NOMO-1 (cell line): ENCODE measurements around the gene NIPSNAP2.
"Not testable (repeated sequence)": the region's sequence is repeated elsewhere in the genome, so short reads cannot be mapped to it uniquely, and the experiment has no call there.

Experiments used
- DNase-seq, 2 experiments: peaks; one replicate each; lab custom pipeline; 2025; ENCODE audit not compliant: unreplicated experiment in 2 of 2; lab: John Stamatoyannopoulos, UW

The NIPSNAP2 gene

DNA sequence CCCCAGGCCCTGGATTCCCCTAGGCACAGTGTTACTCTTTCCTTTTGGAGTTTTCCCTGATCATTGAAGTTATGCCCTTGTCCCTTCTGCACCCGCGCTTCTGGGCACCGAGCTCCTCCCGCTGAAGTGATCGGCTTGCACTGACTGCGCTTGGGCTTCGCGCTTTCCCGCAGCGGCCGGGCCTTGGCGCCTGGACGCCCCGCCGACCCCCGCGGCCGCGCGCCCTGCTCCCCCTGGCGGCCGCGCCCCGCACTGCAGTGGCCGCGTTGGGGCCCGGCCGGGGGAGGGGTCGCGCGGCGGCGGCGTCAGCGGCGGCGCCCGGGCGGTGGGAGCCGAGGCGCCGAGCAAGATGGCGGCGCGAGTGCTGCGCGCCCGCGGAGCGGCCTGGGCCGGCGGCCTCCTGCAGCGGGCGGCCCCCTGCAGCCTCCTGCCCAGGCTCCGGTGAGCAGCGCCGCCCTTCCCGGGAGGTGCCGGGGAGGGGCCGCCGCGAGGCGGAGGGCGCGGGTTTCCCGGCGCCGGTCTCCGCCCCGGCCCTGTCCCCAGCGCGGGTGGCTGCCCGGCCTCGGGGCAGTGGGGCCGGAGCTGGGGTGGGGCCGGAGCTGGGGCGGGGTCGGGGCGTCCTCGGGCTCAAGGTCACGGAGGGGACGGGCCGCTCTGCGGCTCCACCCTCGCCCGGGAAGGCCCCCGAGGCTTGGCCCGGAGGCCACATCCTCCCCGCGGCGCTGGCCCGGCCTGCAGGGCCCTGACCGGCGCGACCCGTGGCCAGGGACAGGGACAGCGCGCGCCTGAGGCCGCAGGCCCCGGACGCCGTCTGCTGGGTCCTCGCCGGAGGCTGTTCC, at the start of gene NIPSNAP2:
TSS of gene NIPSNAP2 (plus strand) at position 325 of the 839 bp plus-strand sequence. CDS start at position 350, 25 bp downstream.
- DNase-seq = peak; percentile 66 to 71

DNA sequence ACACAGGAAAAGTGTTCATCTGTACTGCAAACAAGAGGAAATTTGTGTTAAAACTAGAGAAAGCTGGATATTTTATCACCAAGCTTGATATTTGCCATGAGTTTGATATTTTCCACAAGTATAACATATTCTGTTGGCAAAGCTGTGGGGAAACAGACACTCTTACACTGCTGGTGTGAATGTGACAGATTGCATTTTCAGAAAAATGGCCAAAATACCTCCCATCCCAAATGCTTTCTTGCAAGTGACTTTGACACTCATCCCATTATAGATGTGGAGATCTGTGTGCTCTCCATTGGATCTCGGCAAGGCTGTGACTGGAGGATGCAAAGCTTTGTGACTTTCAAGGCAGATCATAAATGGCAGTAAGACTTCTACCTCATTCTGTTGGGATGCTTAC, 46.6 kb upstream of the NIPSNAP2 start:
- DNase-seq = no peak

DNA sequence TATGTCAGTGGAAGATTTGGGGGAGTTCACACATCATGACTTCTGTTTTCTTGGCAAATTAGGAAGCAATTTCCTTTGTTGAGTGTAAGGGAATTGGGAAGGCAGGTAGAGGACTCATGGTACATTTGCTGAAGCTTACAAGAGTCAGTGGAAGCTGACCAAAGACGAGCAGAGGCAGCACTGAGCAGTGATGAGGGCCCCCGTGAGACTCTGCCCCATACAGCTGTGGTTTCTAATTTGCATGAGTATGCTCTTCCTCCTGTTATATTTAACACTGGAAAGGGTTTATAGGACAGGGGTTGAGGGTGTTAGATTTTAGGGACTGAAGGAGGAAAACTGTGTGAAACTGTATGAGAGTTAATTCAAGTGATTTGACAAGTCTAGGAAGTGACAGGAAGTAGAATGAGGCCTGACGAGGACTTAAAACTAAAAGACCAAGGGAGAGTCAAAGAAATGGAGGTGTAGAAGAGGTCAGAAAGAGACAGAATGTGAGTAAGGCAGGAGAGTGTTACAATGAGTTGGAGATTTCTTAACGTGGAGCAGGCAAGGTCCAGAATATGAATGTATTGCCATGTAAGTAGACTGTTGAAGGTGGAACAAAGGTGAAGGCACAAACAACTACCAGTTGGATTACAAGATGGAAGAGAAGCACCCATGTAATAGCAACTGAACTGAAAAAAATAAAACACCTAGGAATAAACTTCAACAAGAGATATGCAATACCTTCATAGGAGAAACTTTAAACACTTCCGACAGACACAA, 36.2 kb upstream of the NIPSNAP2 start:
- DNase-seq = no peak

DNA sequence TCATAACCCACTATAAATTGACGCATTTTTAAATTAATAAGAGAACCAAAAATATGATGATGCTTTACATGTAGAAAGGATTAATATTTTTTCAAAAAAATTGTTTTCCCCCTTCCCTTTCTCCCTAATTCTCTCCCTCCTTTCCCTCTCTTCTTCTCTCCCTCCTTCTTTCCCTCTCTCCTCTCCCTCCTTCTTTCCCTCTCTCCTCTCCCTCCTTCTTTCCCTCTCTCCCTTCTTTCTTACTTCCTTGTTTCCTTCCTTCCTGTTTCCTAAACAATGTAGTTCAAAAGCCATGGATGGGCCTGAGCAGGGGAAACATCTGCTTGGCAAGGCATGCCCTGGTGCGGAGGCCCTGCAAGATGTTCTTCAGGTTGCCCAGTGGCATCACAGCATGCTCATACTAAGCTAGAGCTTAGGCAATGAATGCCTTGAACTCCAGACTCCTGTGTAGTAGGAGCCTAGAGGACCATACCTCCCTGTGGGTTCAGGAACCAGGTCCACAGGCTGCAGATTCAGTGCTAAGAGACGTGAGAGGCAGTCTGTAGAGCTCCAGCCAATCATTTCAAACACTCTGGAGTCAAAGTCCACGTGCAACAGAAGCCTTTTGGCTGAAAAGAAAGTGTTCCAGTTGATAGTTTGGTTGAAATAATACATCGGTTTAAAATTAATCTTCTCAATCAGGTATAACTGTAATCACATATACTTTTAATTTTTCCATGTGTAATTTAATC, 32.8 kb upstream of the NIPSNAP2 start:
- DNase-seq = no peak

DNA sequence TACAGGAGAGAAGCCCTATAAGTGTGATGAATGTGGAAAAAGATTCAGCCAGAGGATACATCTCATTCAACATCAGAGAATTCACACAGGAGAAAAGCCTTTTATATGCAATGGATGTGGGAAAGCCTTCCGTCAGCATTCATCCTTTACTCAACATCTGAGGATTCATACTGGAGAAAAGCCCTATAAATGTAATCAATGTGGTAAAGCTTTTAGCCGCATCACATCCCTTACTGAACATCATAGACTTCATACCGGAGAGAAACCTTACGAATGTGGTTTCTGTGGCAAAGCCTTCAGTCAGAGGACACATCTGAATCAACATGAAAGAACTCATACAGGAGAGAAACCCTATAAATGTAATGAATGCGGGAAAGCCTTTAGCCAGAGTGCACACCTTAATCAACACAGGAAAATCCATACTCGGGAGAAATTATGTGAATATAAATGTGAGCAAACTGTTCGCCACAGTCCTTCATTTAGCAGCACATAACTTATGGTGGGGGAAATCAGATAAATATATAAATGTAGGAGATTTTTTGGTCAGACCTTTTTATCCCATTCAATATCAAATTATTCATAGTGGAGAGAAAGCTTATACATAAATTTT, 24.8 kb upstream of the NIPSNAP2 start:
- no peak for DNase-seq

DNA sequence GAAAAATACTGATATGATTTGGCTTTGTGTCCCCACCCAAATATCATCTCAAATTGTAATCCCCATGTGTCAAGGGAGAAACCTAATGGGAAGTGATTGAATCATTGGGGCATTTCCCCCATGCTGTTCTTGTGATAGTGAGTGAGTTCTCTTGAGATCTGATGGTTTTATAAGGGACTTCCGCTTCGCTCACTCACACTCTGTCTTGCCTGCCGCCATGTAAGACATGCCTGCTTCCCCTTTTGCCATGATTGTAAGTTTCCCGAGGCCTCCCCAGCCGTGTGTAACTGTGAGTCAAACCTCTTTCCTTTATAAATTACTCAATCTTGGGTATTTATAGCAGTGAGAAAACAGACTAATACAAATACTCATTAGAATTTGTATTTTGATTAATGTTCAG, 17.8 kb upstream of the NIPSNAP2 start:
- DNase-seq = no peak

DNA sequence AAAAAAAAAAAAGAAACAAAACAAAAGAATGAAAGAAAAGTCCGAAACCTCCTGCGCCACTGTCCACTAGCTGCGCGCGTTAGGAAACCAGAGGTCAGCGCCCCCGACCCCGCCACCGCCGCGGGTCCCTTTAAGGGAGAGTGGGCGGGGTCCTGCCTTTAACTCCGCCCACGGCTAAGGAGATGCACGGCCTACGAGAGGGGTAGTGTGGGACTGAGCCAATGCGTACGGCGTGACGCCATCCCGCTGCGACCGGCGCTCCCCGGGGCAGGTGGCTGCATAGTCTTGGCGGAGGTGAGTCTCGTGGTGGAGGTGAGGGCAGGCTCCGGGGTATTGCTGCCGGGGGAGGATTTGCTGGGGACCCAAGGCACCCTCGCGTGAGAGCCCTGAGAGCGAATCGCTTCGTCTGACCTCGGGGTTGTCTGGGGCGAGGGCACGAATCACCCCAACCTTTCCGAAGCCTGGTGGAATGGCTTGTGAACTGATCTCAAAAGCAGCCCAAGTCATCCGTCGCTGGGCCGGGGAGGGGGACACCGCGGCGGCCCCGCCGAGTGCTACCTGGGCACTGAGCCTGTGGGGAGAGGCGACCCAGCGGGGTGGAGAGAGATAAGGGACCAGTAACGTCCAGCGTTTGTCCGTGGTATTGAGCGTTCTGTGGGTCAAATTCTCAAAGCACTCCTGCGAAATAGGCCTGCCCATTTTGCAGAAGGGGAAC, 12.6 kb upstream of the NIPSNAP2 start, which contains the start of gene MRPS17:
TSS of gene MRPS17 (plus strand) at position 241 of the 715 bp plus-strand sequence. CDS start 1,319 bp downstream, outside the sequence.
- peak; percentile 81 to 83 for DNase-seq

DNA sequence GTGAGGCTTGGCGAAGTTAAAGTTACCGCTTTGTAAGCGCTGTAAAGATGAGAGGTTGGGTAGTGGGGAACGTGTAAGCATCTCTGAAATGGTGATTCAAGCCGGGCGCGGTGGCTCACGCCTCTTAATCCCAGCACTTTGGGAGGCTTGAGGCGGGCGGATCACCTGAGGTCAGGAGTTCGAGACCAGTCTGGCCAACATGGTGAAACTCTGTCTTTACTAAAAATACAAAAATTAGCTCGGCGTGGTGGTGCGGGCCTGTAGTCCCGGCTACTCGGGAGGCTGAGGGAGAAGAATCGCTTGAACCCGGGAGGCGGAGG, 12.1 kb upstream of the NIPSNAP2 start:
- DNase-seq = not testable (repeated sequence)

DNA sequence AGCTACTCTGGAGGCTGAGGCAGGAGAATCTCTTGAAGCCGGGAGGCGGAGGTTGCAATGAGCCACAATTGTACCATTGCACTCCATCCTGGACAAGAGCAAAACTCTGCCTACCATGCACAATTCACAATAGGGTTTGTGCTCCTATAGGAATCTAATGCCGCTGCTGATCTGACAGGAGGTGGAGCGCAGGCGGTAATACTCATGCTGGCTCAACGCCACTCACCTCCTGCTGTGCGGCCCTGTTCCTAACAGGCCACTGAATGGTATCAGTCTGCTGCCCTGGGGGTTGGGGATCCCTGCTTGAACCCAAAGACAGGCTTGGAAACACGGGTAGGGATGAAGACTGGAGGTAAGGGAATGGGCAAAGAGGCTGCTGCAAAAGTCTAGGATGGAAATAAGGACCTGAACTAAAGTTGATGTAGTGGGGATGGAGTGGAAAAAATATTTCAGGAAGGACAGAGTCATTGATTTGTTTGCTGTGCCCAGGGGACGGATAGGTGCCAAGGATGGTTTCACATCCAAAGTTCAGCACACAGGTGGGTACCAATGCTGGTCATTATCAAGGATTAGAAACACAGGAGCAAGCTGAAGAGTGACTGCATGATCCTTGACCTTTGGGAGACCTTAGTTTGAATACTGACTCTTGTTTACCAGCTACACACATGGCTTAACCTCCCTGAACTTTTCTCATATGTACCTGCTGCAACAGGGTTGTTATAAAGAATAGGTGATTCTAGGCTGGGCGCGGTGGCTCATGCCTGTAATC, 10.5 kb upstream of the NIPSNAP2 start:
- no peak for DNase-seq

DNA sequence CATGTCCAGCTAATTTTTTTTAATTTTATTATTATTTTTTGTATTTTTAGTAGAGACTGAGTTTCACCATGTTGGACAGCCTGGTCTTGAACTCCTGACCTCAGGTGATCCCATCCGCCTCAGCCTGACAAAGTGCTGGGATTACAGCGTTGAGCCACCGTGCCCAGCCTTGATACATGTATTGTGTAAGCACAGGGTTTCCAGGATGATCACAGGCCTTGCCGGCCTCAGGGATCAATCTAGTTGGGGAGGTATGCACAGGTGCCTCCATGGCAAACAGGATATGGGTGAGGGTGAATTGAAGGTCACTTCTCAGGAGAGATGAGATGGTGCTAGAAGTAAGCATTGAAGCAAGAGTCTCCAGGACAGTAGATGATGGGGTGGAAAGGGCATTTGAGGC, 7.2 kb upstream of the NIPSNAP2 start:
- DNase-seq = no peak

DNA sequence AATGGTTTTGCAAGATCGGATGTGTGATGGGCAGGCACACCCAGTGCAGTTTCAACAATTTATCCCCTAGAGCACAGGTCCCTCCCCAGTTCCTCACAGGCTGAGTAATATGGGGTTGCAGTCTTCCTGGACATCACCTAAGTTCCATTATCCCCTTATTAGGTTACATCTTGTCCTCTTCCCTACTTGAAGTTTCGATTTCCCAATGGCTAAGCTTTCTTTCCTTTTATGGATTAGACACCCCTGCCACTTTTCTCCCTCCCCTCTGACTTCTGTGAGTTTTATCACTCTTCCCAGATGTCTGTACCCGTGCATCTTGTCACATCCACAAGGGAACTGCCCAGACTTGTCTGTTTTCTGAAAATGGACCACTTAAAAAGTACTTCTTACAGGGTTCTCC, 2.4 kb upstream of the NIPSNAP2 start:
- DNase-seq = no peak

DNA sequence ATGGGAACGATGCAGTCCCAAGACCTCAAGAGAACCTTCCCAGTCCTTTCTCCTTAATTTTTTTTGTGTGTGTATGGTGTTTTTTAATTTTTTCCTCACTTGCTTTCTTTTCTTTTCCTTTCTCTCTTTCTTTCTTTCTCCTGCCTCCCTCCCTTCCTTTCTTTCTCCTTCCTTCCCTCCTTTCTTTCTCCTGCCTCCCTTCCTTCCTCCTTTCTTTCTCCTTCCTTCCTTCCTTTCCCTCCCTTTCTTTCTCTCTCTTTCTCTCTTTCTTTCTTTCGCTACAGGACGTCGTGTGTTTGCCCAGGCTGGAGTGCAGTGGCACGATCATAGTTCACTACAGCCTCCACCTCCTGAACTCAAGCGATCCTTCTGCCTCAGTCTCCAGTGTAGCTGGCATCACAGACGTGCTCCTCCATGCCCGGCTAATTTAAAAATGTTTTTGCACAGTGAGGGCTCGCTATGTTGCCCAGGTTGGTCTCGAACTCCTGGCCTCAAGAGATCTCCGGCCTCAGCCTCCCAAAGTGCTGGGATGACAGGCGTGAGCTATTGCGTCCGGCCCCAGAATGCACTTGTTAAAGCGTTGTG, 709 bp upstream of the NIPSNAP2 start:
- DNase-seq = no peak

DNA sequence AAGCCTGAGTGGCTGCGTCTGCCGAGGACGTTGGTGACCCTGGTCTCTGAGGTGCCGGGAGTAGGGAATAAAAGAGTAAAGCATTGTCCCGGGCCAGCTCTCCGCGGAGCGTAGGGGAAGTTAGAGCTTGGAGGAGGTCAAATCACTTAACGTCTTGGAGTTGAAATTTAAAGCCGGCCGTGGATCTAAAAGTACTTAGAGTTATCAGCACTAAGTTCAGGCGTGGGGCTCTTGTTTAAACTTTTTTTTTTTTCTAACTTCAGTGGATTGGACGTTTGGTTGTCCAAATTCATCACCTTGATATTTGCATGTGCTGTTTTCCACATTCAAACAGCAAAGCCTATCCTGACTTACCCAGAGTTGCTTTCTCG, 700 bp downstream of the NIPSNAP2 start:
- DNase-seq = peak; percentile 55 to 66

DNA sequence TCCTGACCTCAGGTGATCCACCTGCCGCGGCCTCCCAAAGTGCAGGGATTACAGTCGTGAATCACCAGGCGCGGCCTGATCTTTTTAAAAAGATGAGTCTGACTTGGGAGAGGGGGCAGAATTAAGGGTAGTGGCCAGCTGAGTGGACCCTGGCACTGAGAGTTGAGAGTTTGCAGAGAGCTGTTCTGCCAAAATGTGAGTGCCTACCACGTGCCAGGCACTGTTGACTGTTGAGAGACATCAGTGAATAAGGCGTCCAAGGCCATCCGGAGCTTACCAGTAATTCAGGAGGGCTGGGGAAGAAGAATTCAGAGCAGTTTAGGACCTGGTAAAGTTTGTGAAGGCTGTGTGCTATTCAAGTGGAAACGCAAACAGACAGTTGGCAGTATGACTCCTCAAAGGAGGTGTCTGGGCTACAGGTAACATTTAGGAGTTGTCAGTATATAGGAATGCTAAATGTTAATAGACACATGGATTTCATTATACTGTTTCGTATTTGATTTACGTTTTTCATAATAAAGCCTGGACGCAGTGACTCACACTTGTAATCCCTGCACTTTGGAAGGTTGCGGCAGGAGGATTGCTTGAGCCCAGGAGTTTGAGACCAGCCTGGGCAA, 1.5 kb downstream of the NIPSNAP2 start:
- no peak for DNase-seq

DNA sequence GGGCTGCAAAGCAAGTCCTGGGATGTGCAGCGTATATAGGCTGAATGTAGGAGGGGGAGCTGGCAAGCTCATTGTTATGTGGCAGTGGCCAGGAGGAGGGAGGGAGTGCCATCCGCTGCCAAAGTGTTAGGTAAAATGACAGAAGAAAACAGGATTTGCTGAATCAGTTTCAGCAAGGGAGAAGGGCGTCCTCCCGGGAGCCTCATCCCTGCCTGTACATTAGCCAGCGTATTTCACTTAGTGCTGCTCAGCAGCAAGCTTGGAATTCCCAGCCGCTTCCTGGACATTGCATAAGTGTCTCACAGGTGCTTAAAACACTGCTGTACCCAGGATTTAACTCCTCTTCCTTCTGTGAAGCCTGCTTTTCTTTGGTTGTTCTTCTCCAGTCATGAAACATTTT, 2.5 kb downstream of the NIPSNAP2 start:
- DNase-seq = no peak

DNA sequence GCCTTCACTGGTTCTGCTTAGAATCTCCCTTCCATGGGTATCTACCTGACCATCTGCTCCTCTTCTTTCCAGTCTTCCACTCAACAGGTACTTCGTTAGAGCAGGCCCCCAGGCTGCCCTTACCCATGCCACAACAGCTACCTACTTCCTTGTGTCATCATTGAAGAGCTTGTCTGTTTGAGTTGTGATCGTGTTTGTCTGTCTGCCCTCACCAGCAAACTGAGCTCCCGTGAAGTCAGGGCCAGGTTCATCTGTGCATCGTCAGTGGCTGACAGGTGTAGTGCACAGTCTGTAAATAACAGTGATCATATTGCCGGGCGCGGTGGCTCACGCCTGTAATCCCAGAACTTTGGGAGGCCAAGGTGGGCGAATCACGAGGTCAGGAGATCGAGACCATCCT, 5.0 kb downstream of the NIPSNAP2 start:
- no peak for DNase-seq

DNA sequence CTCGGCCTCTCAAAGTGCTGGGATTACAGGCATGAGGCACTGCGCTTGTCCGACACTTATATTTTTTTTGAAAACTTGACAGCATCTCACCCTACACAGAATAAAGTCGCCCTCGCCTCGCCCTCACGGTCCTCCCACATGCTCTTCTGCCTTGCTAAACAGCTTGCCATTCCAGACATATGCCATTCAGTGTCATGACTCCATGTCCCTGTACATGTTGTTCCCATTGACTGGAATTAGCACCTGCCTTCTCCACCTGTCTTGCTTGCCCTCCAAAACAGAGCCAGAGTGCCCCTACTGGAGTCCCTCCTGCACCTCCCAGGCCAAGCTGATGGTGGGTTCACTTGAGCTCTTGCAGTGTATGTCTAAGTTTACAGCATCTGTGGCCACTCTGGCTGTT, 6.2 kb downstream of the NIPSNAP2 start:
- no peak for DNase-seq

DNA sequence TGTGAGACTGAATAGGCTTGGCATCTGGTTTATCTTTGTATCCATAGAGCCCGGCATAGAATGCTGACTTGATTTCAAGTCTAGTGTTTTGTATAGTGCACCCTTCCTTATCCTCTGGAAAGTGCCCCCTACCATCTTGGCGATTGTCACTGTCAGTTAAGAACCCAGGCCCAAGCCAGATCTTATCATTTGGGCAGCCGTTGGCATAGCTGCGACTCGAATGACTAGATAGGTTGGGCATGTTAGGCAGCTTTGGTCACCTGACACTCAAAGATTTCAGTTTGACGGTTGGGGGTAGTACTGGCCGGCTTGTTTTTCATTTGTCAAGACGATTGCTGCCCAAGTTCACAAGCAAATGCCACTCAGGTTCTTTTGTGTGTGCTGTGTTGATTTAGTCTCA, 6.6 kb downstream of the NIPSNAP2 start:
- no peak for DNase-seq

DNA sequence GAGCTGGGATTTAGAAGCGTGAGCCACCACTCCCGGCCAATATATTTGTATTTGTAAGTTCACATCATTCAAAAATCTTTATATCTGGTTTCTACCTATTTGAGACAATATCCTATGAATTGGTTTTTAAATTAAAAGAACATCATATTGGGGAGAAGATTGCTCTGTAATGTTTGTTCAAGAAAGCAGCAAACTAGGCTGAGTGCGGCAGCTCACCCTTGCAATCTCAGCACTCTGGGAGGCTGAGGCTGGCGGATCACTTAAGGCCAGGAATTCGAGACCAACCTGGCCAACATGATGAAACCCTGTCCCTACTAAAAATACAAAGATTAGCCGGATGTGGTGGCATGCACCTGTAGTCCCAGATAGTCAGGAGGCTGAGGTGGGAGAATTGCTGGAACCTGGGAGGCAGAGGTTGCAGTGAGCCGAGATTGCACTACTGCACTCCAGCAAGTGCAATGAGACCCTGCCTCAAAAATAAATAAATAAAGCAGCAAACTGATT, 9.4 kb downstream of the NIPSNAP2 start:
- no peak for DNase-seq
